Glomerular visceral epithelial cell (primary cell): ENCODE data around the gene CLCN7.

ENCODE experiments used
- DNase-seq: peaks from one replicate; pipeline ENCODE4 v3.0.0-alpha.2; 2016; ENCODE audit errors: extremely low spot score

Gene CLCN7

DNA sequence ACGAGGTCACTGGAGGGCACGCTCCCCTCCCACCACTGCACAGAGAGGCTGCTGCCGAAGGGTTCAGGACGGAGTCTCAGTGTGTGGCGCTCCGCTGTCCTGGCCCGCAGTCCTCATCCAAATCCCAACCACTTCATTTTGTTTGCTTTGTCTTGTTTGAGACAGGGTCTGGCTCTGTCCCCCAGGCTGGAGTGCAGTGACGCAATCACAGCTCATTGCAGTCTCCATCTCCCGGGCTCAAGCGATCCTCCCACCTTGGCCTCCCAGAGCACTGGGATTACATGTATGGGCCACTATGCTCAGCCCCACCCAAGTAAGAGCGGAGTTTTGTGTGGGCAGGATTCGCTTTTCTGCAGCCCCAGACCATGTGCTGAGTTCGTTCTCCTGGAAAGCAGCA is 73.1 kb downstream of the CLCN7 start:
- no peak for DNase-seq

DNA sequence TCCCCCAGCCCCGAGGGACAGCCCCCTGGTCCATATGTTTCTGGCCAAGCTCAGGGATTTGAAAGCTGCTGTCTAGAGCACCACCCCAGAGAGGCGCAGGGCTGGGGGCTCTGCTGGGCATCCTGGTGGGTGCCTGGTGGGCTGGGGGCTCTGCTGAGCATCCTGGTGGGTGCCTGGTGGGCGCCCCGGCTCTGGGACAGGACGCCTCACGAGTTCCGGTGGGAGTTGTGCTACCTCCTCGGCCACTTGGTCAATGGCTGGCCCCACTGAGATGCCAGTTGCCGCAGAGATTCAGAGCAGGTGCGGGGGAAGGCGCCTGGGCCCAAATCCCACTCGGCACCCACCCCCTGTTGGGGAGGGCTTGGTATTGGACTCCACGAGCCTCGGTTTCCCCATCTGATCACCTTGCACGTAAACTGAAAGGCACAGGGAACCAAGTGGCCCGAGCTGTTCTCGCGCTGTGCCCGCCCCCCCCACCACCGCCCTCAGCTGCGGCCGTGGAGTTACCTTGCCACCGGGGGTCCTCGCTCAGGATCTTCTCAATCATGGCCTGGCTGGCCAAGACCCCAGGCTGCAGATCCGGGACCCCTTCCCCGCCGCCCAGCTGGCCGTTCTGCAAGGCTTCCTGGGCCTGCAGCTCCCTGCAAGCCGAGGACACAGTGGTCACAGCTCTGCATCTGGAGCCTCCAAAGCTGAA is 73.6 kb downstream of the CLCN7 start:
- DNase-seq: no peak

DNA sequence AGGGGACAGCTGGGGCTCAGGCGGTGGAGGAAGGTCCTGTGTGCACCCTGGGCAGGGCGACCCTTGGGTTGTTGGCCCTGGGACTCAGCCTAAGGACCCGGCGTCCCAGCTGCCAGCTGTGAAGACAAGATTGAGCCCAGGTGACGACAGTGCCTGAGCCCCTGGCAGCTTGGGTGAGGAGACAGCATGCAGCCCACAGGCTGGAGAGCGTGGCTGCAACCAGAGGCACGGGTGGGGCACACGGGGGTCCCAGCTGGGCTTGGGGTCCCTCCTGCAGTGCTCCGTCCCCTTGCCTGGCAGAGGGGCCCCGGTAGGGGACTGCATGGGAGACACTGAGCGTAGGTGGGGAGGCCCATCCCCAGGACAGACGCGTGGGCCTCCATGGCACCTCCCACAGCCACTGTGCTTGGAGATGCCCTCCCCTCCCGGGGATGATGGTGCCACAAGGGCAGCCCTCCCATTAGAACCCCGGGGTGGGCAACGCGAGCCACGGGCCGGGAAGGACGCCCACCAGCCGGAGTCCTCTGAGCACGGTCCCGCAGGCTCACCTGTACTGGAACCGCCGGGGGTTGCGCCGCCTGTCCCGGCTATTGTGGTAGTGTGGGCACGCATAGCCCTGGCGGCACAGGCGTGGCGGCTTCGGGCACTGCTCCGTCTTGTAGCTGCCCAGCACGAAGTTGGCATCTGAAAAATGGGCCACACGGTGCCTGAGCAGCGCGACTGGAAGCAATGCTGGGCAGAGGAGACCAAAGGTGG is 75.8 kb downstream of the CLCN7 start:
- DNase-seq: no peak

DNA sequence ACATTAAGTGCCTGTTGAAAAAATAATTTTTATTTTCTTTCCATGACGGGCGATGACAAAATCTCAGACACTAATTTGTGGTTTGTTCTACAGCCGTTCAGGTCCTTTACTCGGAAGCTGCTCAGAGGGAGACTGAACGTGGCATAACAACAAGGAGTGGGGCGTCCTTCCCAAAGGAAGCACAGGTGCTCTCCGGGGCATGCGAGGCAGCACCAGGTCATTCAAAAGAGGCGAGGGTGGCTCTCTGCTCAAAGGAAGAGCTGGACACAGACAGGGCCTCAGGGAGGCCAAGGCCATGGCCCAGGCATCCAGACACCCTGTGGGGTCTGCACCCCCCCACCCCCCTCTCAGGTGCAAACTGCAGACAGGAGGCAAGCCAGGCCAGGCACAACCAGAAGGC is 76.5 kb downstream of the CLCN7 start:
- DNase-seq: no peak

DNA sequence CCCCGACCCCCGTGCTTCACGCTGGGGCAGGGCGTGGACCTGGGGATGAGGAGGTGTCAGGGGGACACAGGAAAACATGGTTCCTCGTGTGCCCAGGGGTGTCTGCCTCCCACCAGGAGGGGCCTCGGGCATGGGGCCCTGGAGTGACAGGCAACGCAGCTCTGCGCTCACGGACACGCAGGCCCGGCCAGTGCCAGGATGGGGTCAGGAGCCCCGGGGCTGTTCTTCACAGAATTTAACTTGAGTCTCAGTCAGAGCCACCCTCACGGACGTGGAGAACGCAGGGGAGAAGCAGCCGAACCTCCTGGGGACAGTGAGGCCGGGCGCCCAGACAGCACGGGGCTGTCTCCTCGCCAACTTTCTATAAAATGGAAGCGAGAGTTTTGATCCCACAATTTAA is 77.0 kb downstream of the CLCN7 start:
- no peak for DNase-seq

DNA sequence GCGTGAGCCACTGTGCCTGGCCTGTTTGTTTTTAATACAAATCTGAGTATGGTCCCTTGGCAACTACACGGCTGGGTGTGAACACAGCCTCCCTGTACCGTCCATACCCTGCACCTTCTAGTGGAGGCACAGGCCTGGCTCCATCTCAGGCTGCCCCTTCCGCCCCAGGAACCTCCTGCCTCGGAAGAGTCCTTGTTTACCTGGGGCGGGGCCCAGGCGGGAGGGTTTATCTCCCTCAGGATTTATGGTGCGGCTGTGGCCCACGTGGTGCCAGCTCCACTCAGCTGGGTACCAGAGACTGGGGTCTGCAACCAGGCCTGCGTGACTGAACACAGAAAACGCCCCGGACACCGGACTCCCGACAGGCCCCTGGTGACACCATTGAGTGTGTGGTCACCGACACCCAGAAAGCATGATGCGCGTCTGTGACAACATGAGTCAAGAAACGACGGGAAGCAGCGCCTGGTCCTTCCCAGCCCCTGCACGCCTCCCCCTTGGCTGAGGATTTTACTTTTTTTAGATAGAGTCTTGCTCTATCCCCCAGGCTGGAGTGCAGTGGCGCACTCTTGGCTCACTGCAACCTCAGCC is 79.3 kb downstream of the CLCN7 start:
- no peak for DNase-seq
